Islet of Langerhans (tissue), 1 donor: ENCODE results near the gene TFCP2.

Source experiments
- FAIRE-seq: peaks from one replicate; lab custom pipeline; 2011; peaks lifted over from hg19 to GRCh38; lab: Jason Lieb, UNC

TFCP2 gene

GRCh38 chr12:51197736-51198567 lies 25.0 kb upstream of the TFCP2 start:
- FAIRE-seq: no peak

DNA sequence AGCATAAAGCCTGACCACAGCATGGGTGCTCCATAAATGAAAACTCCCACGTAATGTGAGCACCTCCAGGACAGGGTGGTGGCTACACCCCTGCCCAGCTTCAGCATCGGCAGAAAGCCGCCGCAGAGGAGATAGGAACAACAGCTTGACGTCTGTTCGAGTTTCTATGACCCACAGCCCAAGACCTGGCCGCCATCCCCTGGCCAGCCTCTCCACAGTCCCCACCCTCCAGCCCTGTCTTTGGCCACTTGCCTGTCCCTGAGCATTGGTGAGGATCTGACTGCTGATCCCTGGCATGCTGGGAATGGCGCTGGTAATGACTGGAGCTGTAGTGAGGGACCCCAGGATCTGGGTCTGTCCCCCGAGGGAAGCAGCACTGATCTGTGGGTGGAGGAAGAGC lies 23.6 kb upstream of the TFCP2 start:
- no peak for FAIRE-seq

DNA sequence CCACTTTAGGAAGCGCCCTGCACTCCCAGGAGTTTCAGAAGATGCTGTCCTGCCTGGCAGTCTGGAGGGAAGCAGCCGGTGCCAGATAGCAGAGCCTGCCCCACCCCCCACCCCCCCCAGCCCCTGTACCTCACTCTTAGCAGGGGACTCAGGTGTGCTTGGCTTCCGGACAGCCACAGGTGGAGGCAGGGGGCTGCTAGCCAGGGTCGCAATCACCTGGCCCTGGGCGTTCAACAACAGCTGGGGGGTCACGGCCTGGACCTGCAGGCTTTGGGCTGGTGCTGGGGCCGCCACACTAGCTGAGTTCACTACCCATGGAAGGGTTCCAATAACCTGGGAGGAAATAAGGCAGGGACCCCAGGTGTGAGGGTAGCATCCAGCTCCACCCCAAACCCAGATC lies 22.9 kb upstream of the TFCP2 start:
- FAIRE-seq: no peak

GRCh38 chr12:51192284-51192671 lies 19.3 kb upstream of the TFCP2 start:
- FAIRE-seq: no peak

DNA sequence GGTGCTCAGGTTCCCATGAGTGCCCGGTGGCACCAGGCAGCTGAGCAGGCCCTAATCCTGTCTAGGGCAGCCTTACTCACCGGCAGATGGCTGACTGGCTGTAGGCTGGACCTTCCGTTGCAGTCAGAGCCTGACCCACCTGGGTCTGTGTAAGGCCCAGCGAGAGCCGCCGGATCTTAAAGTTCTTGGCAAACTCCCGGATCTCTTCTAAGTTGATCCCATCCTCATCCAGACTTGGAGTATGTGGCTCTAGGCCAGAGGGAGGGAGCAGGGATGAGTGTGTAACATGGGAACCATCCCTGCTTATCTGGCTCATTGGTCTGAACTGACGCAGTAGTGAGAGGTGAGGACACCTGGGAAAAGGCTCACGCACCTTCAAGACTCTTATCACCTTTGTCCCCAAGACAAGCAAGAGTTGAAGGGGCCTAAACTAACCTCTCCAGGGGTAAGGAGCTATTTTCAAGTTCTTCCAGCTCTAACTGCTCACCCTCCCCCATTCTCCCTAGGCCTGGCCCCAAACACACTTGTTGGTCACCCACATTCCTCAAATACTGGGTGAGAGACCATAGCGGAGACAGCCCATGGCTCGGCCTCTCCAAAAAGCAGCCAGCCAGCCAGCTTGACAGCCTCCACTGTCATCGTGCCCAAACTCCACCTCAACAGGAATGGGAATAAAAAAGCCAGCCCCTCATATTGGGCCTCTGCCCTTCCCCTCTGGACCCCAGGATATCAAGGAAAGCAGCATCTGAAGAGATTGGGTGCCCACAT lies 18.8 kb upstream of the TFCP2 start:
- FAIRE-seq: no peak

- FAIRE-seq: no peak
These were observed 17.9 kb upstream of the TFCP2 start for GRCh38 chr12:51190820-51191219.

DNA sequence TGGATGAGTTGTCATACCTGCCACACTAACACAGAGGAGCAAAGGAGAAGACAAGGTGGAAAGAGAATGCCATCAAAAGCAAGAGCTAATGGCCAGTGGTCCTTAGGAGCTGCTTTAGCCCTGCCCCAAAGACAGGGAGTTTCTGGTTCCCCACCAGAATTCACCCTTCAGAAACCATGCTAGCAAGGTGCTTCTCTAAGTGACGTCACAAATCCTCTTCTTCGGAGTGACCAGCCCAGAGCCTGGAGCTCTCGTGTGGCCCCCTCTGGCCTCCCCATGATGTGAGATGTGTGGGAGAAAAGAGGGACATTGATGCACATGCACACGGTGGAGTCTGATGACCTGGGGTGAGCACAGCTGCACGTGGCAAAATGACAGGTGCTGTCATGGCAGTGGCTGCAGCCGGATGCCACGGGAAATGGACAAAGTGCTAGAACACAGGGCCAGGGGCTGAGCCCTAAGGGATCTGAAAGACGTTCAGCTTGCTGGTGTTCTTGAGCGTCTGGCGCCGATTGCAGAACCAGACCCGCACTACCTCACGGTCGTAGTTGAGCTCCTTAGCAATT lies 16.9 kb upstream of the TFCP2 start:
- no peak for FAIRE-seq

DNA sequence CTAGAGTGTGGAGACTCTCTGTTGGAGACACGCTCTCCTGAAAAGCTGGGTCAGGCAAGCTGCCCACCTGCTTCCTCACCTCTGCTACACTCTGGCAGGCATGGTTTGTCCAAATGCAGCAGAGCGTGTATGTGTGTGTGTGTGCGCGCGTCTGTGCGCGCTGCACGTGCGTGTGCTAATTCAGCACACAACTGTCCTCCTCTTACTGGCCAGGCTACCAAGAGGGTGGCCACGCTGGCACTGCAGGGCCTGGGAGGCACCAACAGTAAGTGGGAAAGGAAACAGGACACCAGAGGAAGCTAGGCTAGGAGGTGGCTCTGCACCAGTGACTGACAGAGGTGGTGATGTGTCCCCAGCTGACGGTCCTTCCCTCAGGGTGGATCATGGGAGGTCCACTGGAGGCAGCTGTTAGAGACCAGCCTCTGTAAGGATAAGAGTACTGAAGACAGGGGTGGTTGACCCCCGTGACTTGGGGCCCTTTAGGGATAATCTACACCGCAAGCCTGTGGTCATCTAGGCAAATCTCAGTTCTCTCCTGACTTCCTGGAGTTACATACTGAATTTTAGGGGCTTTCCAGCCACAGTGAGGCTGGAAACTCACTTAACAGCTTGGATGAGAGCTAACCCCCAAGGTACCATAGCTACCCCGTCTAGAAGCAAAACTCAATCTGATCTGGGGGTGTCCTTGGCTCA lies 15.6 kb upstream of the TFCP2 start:
- FAIRE-seq: no peak

GRCh38 chr12:51187370-51187987 lies 14.5 kb upstream of the TFCP2 start:
- FAIRE-seq: no peak

GRCh38 chr12:51186465-51187085 lies 13.6 kb upstream of the TFCP2 start:
- no peak for FAIRE-seq

- FAIRE-seq: no peak
These were observed 12.3 kb upstream of the TFCP2 start for GRCh38 chr12:51185171-51185717.

DNA sequence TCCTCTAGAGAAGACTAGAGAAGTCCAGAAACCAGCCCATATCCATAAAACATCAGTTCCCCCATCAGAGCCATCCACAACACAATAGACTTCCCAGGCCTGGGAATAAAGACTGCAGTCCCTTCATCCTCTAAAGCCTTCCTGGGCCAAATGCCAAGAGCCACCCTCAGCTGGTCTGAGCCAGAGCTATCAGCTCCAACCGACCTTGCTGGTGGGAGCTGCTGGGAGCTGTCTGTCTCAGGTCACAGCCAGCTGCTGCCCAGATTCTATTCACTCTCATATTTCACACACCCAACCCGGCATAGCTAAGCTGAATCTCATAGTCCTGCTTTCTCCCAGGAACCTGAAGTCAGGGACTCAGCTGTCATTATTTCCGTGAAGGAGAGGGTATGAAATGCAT lies 10.9 kb upstream of the TFCP2 start:
- no peak for FAIRE-seq

DNA sequence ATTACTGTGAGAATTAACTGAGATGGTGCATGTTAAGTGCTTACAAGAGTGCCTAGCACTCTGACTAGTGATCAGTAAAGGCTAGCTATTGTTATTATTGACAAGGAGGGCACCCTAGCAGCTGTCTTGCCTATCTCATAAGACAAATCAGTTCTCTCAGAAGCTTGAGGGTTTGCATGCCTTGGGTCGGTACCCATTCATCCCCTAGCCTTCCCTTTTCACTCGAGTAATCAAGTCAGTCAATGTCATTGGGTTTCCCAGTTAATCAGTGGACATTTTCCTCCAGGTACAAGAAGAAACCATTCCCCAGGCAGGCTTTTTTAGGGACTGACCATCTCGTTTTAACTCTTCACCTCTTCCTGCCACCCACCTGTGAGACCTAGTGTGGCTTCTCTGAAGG lies 10.4 kb upstream of the TFCP2 start:
- no peak for FAIRE-seq

- no peak for FAIRE-seq
These were observed 8.6 kb upstream of the TFCP2 start for GRCh38 chr12:51181558-51181957.

DNA sequence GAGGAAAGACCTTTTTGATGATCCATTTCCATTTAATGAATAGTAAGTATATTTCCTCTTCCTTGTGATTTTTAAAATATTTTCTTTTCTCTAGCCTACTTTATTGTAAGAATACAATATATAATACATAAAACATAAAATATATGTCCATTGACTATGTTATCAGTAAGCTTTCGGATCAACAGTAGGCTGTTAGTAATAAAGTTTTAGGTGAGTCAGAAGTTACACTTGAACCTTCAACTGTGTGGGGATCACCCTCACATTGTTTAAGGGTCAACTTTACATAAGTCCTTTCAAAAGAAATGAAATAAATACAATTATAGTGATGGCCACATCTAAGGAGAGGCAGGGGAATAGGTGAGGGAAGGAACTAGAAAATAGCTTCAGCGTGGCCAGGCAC lies 5.0 kb upstream of the TFCP2 start:
- FAIRE-seq: no peak

- FAIRE-seq: no peak
These were observed 1.6 kb upstream of the TFCP2 start for GRCh38 chr12:51174501-51174900.

DNA sequence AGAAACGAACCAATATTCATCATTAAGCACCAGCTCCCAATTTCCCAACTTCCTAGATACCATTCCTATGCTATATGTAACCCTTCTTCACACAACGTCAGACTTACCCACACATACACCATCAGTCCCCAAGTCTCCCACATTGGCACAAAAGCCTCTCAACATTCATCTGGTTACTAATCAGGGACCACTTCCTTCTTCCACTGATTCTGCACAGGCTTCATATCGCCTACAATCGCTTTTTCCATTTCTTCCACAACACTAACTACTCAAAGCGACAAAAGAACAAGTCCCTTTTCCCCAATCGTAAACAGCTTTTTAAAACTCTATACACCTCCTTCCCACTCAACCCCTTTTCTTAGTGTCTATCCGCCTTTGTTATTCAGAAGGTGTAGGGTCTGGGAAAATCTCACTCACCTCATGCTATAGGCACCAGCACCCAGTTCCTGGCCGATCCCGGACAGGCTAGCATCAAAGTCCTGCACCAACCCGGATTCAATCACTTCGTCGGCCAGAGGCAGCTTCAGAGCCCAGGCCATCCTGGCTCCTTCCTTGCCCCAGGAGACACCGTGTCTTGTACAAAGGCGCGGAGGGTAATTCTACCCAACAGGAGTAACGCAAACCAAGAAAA lies 936 bp downstream of the TFCP2 start:
- FAIRE-seq: no peak

GRCh38 chr12:51163795-51164194 lies 9.1 kb downstream of the TFCP2 start:
- FAIRE-seq: no peak

- no peak for FAIRE-seq
These were observed 10.7 kb downstream of the TFCP2 start for GRCh38 chr12:51162217-51162616.

GRCh38 chr12:51160814-51161459 lies 12.0 kb downstream of the TFCP2 start:
- FAIRE-seq: no peak
